Psoas muscle (tissue), 8 donors: ENCODE data around the gene RBM12. TPM values are rescaled to one million over a fixed set of nuclear protein-coding genes. Genes with fewer than 3 reads are reported as not detected.

ENCODE experiments used
- ATAC-seq, 4 donors: fragments of 200-7000 bp; cut with Tn5 transposase; one replicate each; pipeline ENCODE4 v1.9.1; 2020; ENCODE audit warnings: moderate library complexity in 3 of 4, mild to moderate bottlenecking in 2 of 4
- DNase-seq, 2 donors: peaks; one replicate each; pipeline ENCODE4 v3.0.0-alpha.2; 2020
- H3K27ac ChIP-seq: fragments of 200-600 bp; one replicate; pipeline ENCODE4 v1.8.0; 2022
- H3K27me3 ChIP-seq, 3 donors: fragments of 200-600 bp in 1 of 3; one replicate each; pipeline versions ENCODE4 v1.6.1 to v1.8.0; 2013 to 2022; ENCODE audit warnings: low read length in 2 of 3, mild to moderate bottlenecking in 2 of 3, moderate library complexity in 1 of 3; ENCODE audit not compliant: insufficient read depth in 3 of 3
- H3K36me3 ChIP-seq, 2 donors: fragments of 200-600 bp in 1 of 2; one replicate each; pipeline versions ENCODE4 v1.6.1 to v1.8.0; 2013 to 2022; ENCODE audit warnings: low read depth in 1 of 2, mild to moderate bottlenecking in 1 of 2, moderate library complexity in 1 of 2; ENCODE audit not compliant: insufficient read depth in 1 of 2
- H3K4me1 ChIP-seq: fragments of 200-600 bp; one replicate; pipeline ENCODE4 v1.8.0; 2022
- H3K4me3 ChIP-seq: fragments of 200-600 bp; one replicate; pipeline ENCODE4 v1.8.0; 2022; ENCODE audit warnings: mild to moderate bottlenecking
- H3K9me3 ChIP-seq: fragments of 200-600 bp; one replicate; pipeline ENCODE4 v1.8.0; 2022
- CTCF ChIP-seq: fragments of 200-600 bp; IDR thresholded peaks from one replicate; pipeline ENCODE4 v1.8.0; 2022; ENCODE audit warnings: antibody characterized with exemption
- WGBS, 3 donors: extraction: QIAGEN DNeasy Blood & Tissue Kit; methylation state at CpG; one replicate each; pipeline versions ENCODE4 v1.1.6 to v1.1.7; 2013; 5-methylcytosine and 5-hydroxymethylcytosine counted together
- intact Hi-C, 2 donors: fragments of 100-400 bp; cut with DNase I; formaldehyde crosslinking; loops; one replicate each; pipeline versions ENCODE4 v1.11.0 to v1.14.2; 2022
- polyA plus RNA-seq, 3 donors: library from polyadenylated mRNA; stranded (reverse); fragments of 200-250 nt; gene quantifications; one replicate each; pipeline ENCODE4 v1.2.3, GENCODE V29; 2013
- total RNA-seq, 4 donors: library from RNA; stranded (reverse); fragmentation: NEBNext Ultra II Directional in 2 of 4; extraction: Animal tissue kit (Norgen Biotek cat#: 25700) in 2 of 4; gene quantifications; one replicate each; pipeline versions ENCODE4 v1.2.1 to v1.2.4, GENCODE V29; 2021 to 2023
- donor health status: healthy with polysubstance abuse.
- donor health status: DM: no; HTN: no; CAD: no; lungs with moderate emphysema.
- donor health status: Bipolar disorder and iron deficiency.
- donor health status: healthy.
- donor health status: DM: yes; HTN: yes; CAD: no.
- donor health status: DM: no; HTN: no; CAD: no.
- donor health status: DM: no; HTN: no; CAD: no.
- donor health status: DM: yes; HTN: yes; CAD: no.

RBM12 gene
- total and polyA plus RNA-seq, 7 donors, result 5.3 to 61.5 (median 22.5) TPM

GRCh38 chr20:35680452-35681183, 15.9 kb upstream of the RBM12 start:
- ATAC-seq, result no peak
- WGBS, 3 donors, result 71 to 85% (median 80%) methylated on average over 4 of the region's 4 CpGs
- Histone ChIP-seq H3K36me3 (peaks cover 0 to 69% of the 10 kb centered on the region in 2 donors), H3K4me3 (no peak overlapping the region), H3K4me1 (no peaks in the 10 kb centered on the region), H3K9me3 (no peaks in the 10 kb centered on the region), H3K27me3 (no peaks in the 10 kb centered on the region), H3K27ac (no peak overlapping the region)
- DNase-seq, result no peak
- intact Hi-C loops, result no loop called here
- TF ChIP-seq CTCF, result no peak

GRCh38 chr20:35674921-35675320, 10.2 kb upstream of the RBM12 start:
- ATAC-seq (no peak), DNase-seq (no peak)
- H3K36me3 ChIP-seq, result peaks cover 6 to 94% of the 10 kb centered on the region in 2 donors
- no peak overlapping the region for H3K27ac ChIP-seq
- no peaks in the 10 kb centered on the region for H3K9me3 ChIP-seq
- no peaks in the 10 kb centered on the region for H3K4me1 ChIP-seq
- WGBS, 3 donors, result 92 to 96% (median 94%) methylated on average over 8 of the region's 8 CpGs
- TF ChIP-seq CTCF, result no peak
- no peak overlapping the region for H3K4me3 ChIP-seq
- intact Hi-C loops, result no loop called here
- no peaks in the 10 kb centered on the region for H3K27me3 ChIP-seq

- Histone ChIP-seq H3K36me3 (peaks cover 6 to 94% of the 10 kb centered on the region in 2 donors), H3K27me3 (no peaks in the 10 kb centered on the region), H3K4me3 (no peak overlapping the region), H3K9me3 (no peaks in the 10 kb centered on the region), H3K27ac (no peak overlapping the region), H3K4me1 (no peaks in the 10 kb centered on the region)
- no peak for TF ChIP-seq CTCF
- intact Hi-C loops, result no loop called here
- DNase-seq (no peak), ATAC-seq (no peak)
- WGBS, 3 donors, result 83 to 88% (median 83%) methylated on average over 4 of the region's 4 CpGs
Measured at GRCh38 chr20:35673884-35674283, 9.2 kb upstream of the RBM12 start.

GRCh38 chr20:35669681-35670080, 5.0 kb upstream of the RBM12 start:
- DNase-seq (no peak), ATAC-seq (no peak)
- Histone ChIP-seq H3K4me1 (no peaks in the 10 kb centered on the region), H3K36me3 (peaks cover 6 to 71% of the 10 kb centered on the region in 2 donors), H3K9me3 (no peaks in the 10 kb centered on the region), H3K27ac (no peak overlapping the region), H3K27me3 (no peaks in the 10 kb centered on the region), H3K4me3 (no peak overlapping the region)
- intact Hi-C loops, result no loop called here
- no peak for TF ChIP-seq CTCF
- 78 to 94% (median 90%) methylated on average over 1 of the region's 1 CpG for WGBS, 3 donors

GRCh38 chr20:35669221-35669620, 4.5 kb upstream of the RBM12 start:
- Histone ChIP-seq H3K9me3 (no peaks in the 10 kb centered on the region), H3K4me1 (no peaks in the 10 kb centered on the region), H3K36me3 (peaks cover 5 to 66% of the 10 kb centered on the region in 2 donors), H3K27me3 (no peaks in the 10 kb centered on the region), H3K4me3 (no peak overlapping the region), H3K27ac (no peak overlapping the region)
- ATAC-seq (no peak), DNase-seq (no peak)
- WGBS, 3 donors, result 94 to 95% (median 95%) methylated on average over 5 of the region's 5 CpGs
- TF ChIP-seq CTCF, result no peak
- intact Hi-C loops, result no loop called here
